ENCODE data around the gene SHMT2.
A peak's percentile ranks its signal among the peaks of the same experiment; 100 is the strongest.

The SHMT2 gene

GRCh38 chr12:57229046-57229633 is 371 bp upstream of the SHMT2 start:
- no peak for DNase-seq

- DNase-seq: no peak
Observed at GRCh38 chr12:57230381-57231155, 1.1 kb downstream of the SHMT2 start.

- no peak for DNase-seq
Observed at GRCh38 chr12:57231276-57232021, 1.9 kb downstream of the SHMT2 start.

- DNase-seq: no peak
Observed at GRCh38 chr12:57232156-57232756, 2.7 kb downstream of the SHMT2 start.

- no peak for DNase-seq
Observed at GRCh38 chr12:57233357-57234232, 4.1 kb downstream of the SHMT2 start.

- DNase-seq: no peak
Observed at GRCh38 chr12:57234233-57234570, 4.7 kb downstream of the SHMT2 start.

GRCh38 chr12:57234571-57235016 is 5.1 kb downstream of the SHMT2 start:
- no peak for DNase-seq

- DNase-seq: peak in 1 of 2 experiments; percentile 43
Observed at GRCh38 chr12:57235017-57235727, 5.7 kb downstream of the SHMT2 start.

GRCh38 chr12:57235728-57236131 is 6.2 kb downstream of the SHMT2 start:
- no peak for DNase-seq

- DNase-seq: no peak
Observed at GRCh38 chr12:57236201-57236924, 6.9 kb downstream of the SHMT2 start.

GRCh38 chr12:57236925-57237595 is 7.5 kb downstream of the SHMT2 start:
- DNase-seq: no peak

GRCh38 chr12:57237596-57237931 is 8.1 kb downstream of the SHMT2 start:
- DNase-seq: no peak

GRCh38 chr12:57237932-57238853 is 8.7 kb downstream of the SHMT2 start:
- DNase-seq: peak; percentile 40 to 42

- peak; percentile 78 to 83 for DNase-seq
Observed at GRCh38 chr12:57238854-57239554, 9.5 kb downstream of the SHMT2 start.

GRCh38 chr12:57239587-57240065 is 10.1 kb downstream of the SHMT2 start:
- DNase-seq: no peak

GRCh38 chr12:57240066-57240921 is 10.8 kb downstream of the SHMT2 start:
- DNase-seq: peak; percentile 58 to 75

GRCh38 chr12:57240926-57241401 is 11.5 kb downstream of the SHMT2 start:
- no peak for DNase-seq

Measured in NCI-H2081 (cell line).